ENCODE results near the gene SNAPC3.

DNA sequence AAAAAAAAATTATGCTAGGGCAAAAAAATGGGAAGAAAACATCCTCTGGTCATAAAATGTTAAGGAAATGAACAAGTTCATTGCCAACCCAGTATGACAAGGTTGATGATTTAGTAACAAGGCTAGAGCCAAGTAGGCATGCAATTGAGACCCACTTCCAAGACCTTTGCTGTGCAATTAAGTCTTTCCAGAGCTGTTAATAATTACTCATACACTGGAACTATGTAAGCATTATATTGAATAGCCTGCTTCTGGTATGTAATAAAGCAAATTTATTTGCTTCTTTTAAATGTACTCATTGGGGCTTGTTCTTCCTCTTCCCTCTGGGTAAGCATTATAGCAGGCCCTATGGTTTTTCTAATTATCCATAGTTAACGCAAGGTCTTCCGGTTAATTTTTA is 32.5 kb upstream of the SNAPC3 start:
- no peak for TF ChIP-seq POLR2AphosphoS5 (IDR thresholded peaks at IDR 0.05)
- TF ChIP-seq CTCF (IDR thresholded peaks at IDR 0.05) = no peak

All from stomach (tissue), 4 donors.